Islet precursor cell (in vitro differentiated cells): ENCODE data around the gene GLA.

Experiments used
- DNase-seq: peaks from one replicate; pipeline ENCODE4 v3.0.0-alpha.2; 2018

GLA gene

GRCh38 chrX:101395789-101396188 lies 11.9 kb downstream of the GLA start:
- no peak for DNase-seq

DNA sequence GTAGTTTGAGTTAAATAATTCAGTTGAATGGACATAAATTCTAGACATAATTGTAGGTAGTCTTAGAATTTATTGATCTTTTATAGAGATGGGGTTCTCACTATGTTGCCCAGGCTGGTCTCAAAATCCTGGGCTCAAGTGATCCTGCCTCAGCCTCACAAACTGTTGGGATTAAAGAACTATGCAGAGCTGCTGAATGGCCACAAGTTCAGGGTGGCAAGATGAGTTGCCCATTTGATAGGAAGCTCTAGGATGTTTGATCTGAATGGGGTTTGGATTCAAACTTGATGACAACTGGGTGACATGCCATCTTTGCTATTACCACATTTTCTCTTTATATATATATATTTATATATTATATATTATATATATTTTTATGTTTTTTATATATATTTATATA lies 13.4 kb downstream of the GLA start:
- no peak for DNase-seq

GRCh38 chrX:101393530-101394305 lies 14.0 kb downstream of the GLA start:
- DNase-seq = no peak

DNA sequence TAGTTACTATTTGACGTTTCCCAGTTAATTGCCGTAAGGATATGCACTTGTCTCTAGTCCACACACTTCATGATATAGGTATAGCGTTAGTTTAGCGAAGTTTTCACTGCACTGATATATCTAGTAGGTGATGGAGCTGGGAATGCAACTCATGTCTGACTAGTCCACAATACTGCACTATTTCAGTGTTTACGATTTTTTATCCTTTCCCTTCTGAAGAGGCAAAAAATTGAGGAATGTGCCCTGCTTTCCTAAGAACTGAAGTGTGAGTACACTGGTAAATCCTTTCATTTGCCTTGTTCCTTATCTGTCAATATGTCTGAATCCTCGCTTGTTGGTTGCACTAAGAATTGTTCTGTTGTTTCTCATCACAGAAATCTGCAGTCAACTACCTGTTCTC lies 15.9 kb downstream of the GLA start:
- DNase-seq = no peak

- peak; percentile 93 for DNase-seq
Observed at GRCh38 chrX:101390664-101391525, 16.8 kb downstream of the GLA start, which contains the start of gene RPL36A. RPL36A (plus strand) TSS chrX:101391011; CDS start chrX:101391044, 33 bp downstream.

- no peak for DNase-seq
Observed at GRCh38 chrX:101388604-101389003, 19.1 kb downstream of the GLA start.

DNA sequence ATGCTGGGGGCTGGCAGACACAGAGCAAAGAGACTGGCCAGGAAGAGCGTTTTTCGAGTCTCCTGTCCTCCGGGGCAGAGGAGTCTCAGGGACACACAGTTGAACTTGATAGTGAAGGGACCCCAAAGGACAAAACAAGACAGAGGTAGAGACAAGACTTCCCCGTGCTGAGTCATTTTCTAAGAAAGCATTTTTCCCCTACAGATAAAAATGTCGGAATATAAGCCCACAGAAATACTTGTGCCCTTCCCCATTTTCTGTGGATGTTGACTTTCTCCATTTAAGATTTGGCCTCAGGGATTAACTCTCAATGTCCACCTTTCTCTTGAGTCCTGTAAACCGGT lies 21.2 kb downstream of the GLA start:
- no peak for DNase-seq

DNA sequence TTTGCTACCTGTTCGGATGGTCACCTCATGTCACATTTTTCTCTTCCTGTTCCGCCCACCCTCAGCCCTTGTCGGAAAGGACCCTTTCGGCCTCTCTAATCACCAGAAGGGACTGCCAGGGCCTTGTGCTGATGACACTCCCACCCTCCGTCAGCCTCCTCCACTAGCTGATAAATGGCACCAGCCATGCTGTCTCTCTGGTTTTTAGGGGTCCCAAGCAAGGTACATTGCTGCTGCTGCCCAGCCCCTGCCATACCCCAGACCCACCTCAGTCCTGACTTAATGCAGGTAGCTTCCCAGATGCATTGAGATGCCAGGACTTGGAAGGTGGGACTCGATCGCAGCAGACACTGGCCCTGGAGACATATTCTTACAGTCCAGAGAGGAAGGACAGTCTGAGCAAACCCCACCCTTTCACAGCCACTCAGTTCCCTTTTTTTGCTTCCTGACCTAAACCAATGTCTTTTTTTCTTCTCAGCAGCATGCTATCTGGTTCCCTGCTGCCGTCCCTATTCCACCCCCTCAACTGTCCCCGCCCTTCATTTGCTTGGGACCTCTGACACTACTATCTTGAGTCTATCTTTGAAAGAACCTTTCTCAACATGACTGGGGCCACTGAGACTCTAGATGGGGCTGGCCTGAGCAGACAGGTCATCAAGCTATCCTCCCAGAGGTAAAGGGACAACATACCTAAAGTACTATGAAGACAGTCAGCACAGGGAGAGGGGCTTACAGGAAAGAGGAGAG lies 21.8 kb downstream of the GLA start, which contains the start of gene BTK:
BTK (minus strand) TSS at position 397 of the 747 bp plus-strand sequence. CDS start 10,907 bp downstream, outside the sequence.
- DNase-seq = no peak

DNA sequence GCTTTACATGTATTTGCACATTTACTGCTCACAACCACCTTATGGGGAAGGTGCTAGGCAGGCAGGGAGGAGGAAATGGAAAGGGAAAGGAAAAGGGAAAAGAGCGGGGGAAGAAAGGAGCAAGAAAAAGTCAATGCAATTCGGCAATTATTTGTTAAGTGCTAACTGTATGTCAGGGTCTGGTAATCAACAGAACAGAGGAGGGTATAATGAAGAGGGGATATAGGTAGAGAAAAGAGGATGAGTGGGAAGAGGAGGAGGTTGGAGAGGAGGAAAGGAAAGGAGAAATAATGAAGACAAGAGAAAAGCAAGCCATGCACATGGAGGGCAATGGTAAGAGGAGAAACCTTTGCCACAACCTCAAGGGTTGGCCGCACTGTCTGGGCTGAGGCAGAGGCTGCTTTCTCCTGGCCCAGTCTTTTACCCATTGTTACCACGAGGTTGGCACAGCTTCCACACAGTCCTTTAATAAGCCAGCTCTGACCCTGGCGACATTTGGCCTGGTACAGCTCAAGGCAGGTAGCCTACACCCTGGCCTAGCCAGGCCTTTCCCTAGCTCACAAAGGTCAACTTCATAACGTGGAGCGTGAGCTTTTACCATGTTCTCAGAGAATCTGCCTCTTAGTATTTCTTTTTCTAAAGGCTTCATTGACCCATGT lies 22.6 kb downstream of the GLA start:
- DNase-seq = no peak

- no peak for DNase-seq
Observed at GRCh38 chrX:101383679-101384205, 24.0 kb downstream of the GLA start.

DNA sequence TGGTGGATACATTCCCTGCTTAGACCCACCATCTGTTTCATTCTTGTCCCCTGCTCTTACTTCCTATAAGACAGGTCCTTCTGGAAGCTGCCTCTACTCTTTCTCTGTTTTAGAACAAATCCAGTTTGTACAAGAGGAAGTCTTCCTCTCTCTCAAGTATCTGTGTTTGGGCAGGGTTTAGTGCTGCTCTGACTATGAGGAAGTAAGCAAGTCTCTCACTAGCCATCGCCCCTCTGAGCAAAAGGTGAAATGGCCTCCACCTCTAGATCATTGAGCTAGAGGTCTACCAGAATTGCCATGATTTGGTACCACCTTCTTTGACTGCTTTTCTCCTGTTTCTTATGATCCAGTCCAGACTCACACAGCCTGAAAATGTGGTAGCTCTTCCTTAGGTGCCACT lies 30.2 kb downstream of the GLA start:
- DNase-seq = no peak

DNA sequence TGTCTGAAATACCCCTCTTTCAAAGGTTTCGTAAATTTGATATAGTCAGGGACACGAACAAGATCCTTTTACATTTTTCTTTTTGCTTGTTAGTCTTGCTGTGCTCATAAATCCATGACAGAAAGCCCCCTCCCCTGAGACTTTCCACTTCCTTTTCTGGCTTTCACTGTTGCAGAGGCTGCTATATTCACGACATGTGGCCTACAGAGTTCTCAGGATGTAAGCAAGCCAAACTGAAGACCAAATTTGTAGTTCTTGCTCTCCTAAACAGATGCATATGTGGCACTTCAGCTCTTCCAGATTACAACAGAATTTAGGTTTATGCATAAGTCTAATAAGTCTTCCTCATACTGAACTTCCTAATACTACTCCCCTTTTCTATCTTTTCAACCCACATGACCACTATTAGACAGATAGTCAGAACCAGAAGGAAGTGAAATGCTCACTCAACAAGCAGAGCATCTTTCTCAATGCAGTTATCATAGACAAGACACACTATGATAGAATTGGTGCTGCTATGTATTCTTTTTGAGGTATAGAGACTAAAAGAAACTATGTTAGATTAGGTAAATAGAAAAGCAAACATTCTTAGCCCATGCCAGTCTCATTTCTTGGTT lies 36.7 kb downstream of the GLA start:
- DNase-seq = no peak

GRCh38 chrX:101369687-101370086 lies 38.0 kb downstream of the GLA start:
- no peak for DNase-seq

DNA sequence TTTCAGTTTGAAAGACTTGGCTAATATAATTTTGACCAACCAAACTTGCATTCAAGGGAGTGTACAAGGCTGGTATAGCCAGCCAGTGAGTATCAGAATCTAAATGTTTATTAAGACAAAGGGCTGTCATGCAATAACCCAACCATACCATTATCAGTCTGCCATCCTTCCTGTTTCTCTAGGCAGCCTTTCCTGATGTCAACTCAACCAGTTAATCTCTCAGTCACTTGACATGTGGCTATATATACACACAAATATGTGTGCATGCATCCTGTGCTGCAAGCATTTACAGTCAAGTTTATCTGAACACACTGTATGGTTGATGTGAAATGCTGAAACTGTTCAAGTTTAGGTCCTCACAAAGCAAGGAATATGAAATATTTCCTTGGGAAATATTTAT lies 38.9 kb downstream of the GLA start:
- DNase-seq = no peak

DNA sequence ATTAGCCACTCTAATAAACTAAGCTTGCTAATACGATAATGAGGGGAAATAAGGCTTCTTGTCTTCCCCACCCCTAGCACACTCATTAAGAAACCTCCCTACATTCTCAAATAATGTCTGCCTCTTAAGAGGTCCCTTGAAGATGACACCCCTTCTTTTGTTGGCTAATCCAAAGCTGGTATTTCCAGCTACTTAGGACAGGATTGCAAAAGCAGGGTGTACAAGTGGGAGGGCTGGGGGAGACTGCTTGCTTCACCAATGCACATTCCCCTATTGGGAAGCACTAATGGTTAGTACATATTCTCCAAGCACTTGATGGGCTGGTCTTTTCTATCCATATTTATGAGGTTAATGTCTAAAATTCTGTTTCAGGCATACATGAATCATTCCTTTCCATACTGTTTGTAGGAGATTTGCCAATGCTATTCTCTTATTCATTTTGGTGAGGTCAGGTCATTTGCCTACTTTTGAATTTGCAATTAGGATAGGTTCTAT lies 42.4 kb downstream of the GLA start:
- DNase-seq = no peak

GRCh38 chrX:101362757-101363156 lies 45.0 kb downstream of the GLA start:
- DNase-seq = no peak

- no peak for DNase-seq
Observed at GRCh38 chrX:101362116-101362515, 45.6 kb downstream of the GLA start.

DNA sequence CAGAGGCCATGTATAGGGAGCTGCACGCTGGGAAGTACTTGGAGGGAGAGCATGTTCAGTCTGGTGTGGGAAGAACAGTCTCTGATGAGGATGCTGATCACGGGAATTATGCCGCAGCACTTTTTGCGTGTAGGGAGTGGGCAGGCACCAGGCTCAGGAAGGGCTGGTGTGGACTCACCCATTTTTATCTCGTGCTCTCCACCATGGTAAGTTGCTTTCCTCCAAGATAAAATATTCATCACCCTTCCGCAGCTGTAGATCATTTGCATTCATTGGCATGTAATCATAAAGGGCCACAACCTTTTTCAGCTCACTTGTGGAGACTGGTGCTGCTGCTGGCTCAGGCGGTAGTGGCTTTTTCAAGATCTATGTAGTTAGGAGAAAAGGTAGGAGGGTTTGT lies 47.3 kb downstream of the GLA start:
- DNase-seq = no peak

GRCh38 chrX:101359966-101360365 lies 47.8 kb downstream of the GLA start:
- DNase-seq = no peak

GRCh38 chrX:101357166-101357795 lies 50.4 kb downstream of the GLA start:
- DNase-seq = no peak

DNA sequence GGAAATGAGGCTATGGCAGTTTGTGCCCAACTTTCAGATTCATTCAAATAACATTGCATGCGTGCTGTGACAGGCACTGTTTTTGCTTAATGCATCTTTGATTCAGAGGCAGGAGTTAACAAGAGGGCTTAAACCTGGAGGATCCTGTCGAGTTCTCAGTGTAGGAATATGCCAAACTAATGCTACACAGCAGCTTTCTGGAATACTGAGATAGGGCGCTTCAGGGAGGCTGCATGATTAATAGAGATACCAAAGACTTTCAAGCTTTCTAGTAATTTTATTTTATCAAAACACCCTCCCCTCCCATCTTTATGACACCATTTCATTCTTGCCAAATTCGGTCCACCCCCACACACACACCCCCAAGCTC lies 58.5 kb downstream of the GLA start:
- DNase-seq = no peak
